NCI-H2171 (cell line): ENCODE results near the gene TMEM183A.

ENCODE experiments used
- DNase-seq: peaks from one replicate; lab custom pipeline; 2025; lab: John Stamatoyannopoulos, UW

TMEM183A gene

GRCh38 chr1:203072002-203072602 is 64.9 kb downstream of the TMEM183A start:
- DNase-seq = no peak

GRCh38 chr1:203072911-203073310 is 65.7 kb downstream of the TMEM183A start:
- no peak for DNase-seq

GRCh38 chr1:203073469-203073868 is 66.3 kb downstream of the TMEM183A start:
- no peak for DNase-seq
